Mesendoderm (in vitro differentiated cells): ENCODE results near the gene TSKU.

ENCODE experiments used
- DNase-seq: peaks from one replicate; pipeline ENCODE4 v3.0.0; 2013
- H2AK5ac ChIP-seq: 2 replicates; pipeline ENCODE4 v1.6.1; 2013; ENCODE audit warnings: low read length, inconsistent platforms
- H2BK120ac ChIP-seq: 2 replicates; pipeline ENCODE4 v1.6.1; 2013; ENCODE audit warnings: low read depth, mild to moderate bottlenecking, low read length, moderate library complexity, mixed read lengths
- H2BK15ac ChIP-seq: replicated peaks from 2 replicates; pipeline ENCODE4 v1.6.1; 2013; ENCODE audit warnings: low read depth, mild to moderate bottlenecking, moderate library complexity
- H2BK5ac ChIP-seq: 2 replicates; pipeline ENCODE4 v1.6.1; 2013; ENCODE audit warnings: low read length, inconsistent platforms
- H3K18ac ChIP-seq: 2 replicates; pipeline ENCODE4 v1.6.1; 2013; ENCODE audit warnings: mild to moderate bottlenecking, low read length, mixed read lengths
- H3K23ac ChIP-seq: one replicate; pipeline ENCODE4 v1.6.1; 2013; ENCODE audit warnings: low read length
- H3K27ac ChIP-seq: 2 replicates; pipeline ENCODE4 v1.5.1; 2013; ENCODE audit warnings: low read depth, mild to moderate bottlenecking, inconsistent platforms, low read length, moderate library complexity
- H3K27me3 ChIP-seq: 2 replicates; pipeline ENCODE4 v1.6.1; 2013; ENCODE audit warnings: low read length, control low read depth, mild to moderate bottlenecking, inconsistent platforms; ENCODE audit not compliant: insufficient read depth, poor library complexity
- H3K36me3 ChIP-seq: 2 replicates; pipeline ENCODE4 v1.6.1; 2013; ENCODE audit warnings: low read length, inconsistent platforms; ENCODE audit not compliant: control insufficient read depth, insufficient read depth
- H3K4ac ChIP-seq: one replicate; pipeline ENCODE4 v1.6.1; 2013; ENCODE audit warnings: low read depth, mild to moderate bottlenecking, low read length, moderate library complexity
- H3K4me1 ChIP-seq: 2 replicates; pipeline ENCODE4 v1.6.1; 2013; ENCODE audit warnings: low read depth, low read length, inconsistent platforms; ENCODE audit not compliant: control insufficient read depth
- H3K4me2 ChIP-seq: 2 replicates; pipeline ENCODE4 v1.6.1; 2013; ENCODE audit warnings: low read length
- H3K4me3 ChIP-seq: 2 replicates; pipeline ENCODE4 v1.5.1; 2013; ENCODE audit warnings: mild to moderate bottlenecking, low read length
- H3K56ac ChIP-seq: one replicate; pipeline ENCODE4 v1.6.1; 2013; ENCODE audit warnings: low read length
- H3K79me1 ChIP-seq: 2 replicates; pipeline ENCODE4 v1.6.1; 2013; ENCODE audit warnings: low read length, inconsistent platforms
- H3K79me2 ChIP-seq: 2 replicates; pipeline ENCODE4 v1.6.1; 2013; ENCODE audit warnings: mild to moderate bottlenecking, low read length; ENCODE audit not compliant: control insufficient read depth, insufficient read depth
- H3K9ac ChIP-seq: 2 replicates; pipeline ENCODE4 v1.6.1; 2013; ENCODE audit warnings: low read length, inconsistent platforms
- H4K5ac ChIP-seq: one replicate; pipeline ENCODE4 v1.6.1; 2013; ENCODE audit warnings: low read length
- H4K8ac ChIP-seq: one replicate; pipeline ENCODE4 v1.6.1; 2013; ENCODE audit warnings: low read depth, mild to moderate bottlenecking, control low read depth, low read length, moderate library complexity
- WGBS: extraction: QIAGEN DNeasy Blood & Tissue Kit; methylation state at CpG from one replicate; pipeline ENCODE4 v1.1.7; 2013; ENCODE audit warnings: low lambda C conversion rate, missing lambda C conversion rate; ENCODE audit not compliant: insufficient coverage; ENCODE audit errors: extremely low coverage; 5-methylcytosine and 5-hydroxymethylcytosine counted together

The TSKU gene

GRCh38 chr11:76762356-76762752 is 20.8 kb upstream of the TSKU start:
- Histone ChIP-seq H3K27me3 (no peaks in the 10 kb centered on the region), H3K4me3 (no peak overlapping the region), H3K4ac (no peak overlapping the region), H2BK15ac (no peak overlapping the region), H3K9ac (no peak overlapping the region), H3K18ac (no peak overlapping the region), H2BK5ac (no peak overlapping the region), H4K5ac (no peak overlapping the region), H3K79me2 (no peaks in the 10 kb centered on the region), H3K27ac (no peak overlapping the region), H3K79me1 (no peaks in the 10 kb centered on the region), H3K4me1 (peaks cover 16% of the 10 kb centered on the region), H2BK120ac (no peak overlapping the region), H4K8ac (no peak overlapping the region), H3K36me3 (no peaks in the 10 kb centered on the region), H3K56ac (no peak overlapping the region), H2AK5ac (no peak overlapping the region), H3K4me2 (no peak overlapping the region), H3K23ac (no peak overlapping the region)
- WGBS = no CpG with 5 or more reads among the region's 5 CpGs
- DNase-seq = no peak

GRCh38 chr11:76762867-76763572 is 20.1 kb upstream of the TSKU start:
- Histone ChIP-seq H3K27me3 (no peaks in the 10 kb centered on the region), H3K36me3 (no peaks in the 10 kb centered on the region), H2AK5ac (no peak overlapping the region), H2BK15ac (no peak overlapping the region), H3K4ac (no peak overlapping the region), H4K5ac (no peak overlapping the region), H2BK120ac (no peak overlapping the region), H2BK5ac (no peak overlapping the region), H3K79me2 (no peaks in the 10 kb centered on the region), H3K4me3 (no peak overlapping the region), H3K18ac (no peak overlapping the region), H3K4me1 (peaks cover 23% of the 10 kb centered on the region), H3K56ac (no peak overlapping the region), H3K4me2 (no peak overlapping the region), H3K9ac (no peak overlapping the region), H3K79me1 (no peaks in the 10 kb centered on the region), H3K23ac (no peak overlapping the region), H4K8ac (no peak overlapping the region), H3K27ac (no peak overlapping the region)
- DNase-seq = no peak
- no CpG with 5 or more reads among the region's 5 CpGs for WGBS

GRCh38 chr11:76763573-76764346 is 19.4 kb upstream of the TSKU start:
- DNase-seq = no peak
- Histone ChIP-seq H3K4me1 (peaks cover 24% of the 10 kb centered on the region), H3K9ac (no peak overlapping the region), H2BK5ac (peak overlapping the region; percentile 6), H2BK120ac (no peak overlapping the region), H3K27ac (no peak overlapping the region), H3K79me1 (no peaks in the 10 kb centered on the region), H3K4ac (peak overlapping the region; percentile 56), H2AK5ac (no peak overlapping the region), H4K5ac (no peak overlapping the region), H3K56ac (no peak overlapping the region), H3K36me3 (no peaks in the 10 kb centered on the region), H3K18ac (peak overlapping the region; percentile 42), H3K23ac (no peak overlapping the region), H2BK15ac (no peak overlapping the region), H3K4me2 (no peak overlapping the region), H4K8ac (no peak overlapping the region), H3K79me2 (no peaks in the 10 kb centered on the region), H3K27me3 (no peaks in the 10 kb centered on the region), H3K4me3 (no peak overlapping the region)
- no CpG with 5 or more reads among the region's 5 CpGs for WGBS

- Histone ChIP-seq H3K4ac (peak overlapping the region; percentile 65), H3K4me1 (peaks cover 32% of the 10 kb centered on the region), H3K23ac (no peak overlapping the region), H3K27me3 (no peaks in the 10 kb centered on the region), H3K79me1 (no peaks in the 10 kb centered on the region), H3K4me3 (no peak overlapping the region), H2BK5ac (no peak overlapping the region), H4K5ac (no peak overlapping the region), H3K9ac (no peak overlapping the region), H3K56ac (peak overlapping the region; percentile 42), H3K18ac (no peak overlapping the region), H3K79me2 (no peaks in the 10 kb centered on the region), H3K36me3 (no peaks in the 10 kb centered on the region), H2BK120ac (no peak overlapping the region), H3K4me2 (no peak overlapping the region), H2BK15ac (no peak overlapping the region), H3K27ac (no peak overlapping the region), H2AK5ac (peak overlapping the region; percentile 68), H4K8ac (no peak overlapping the region)
- DNase-seq = no peak
- 100% methylated on average over 2 of the region's 10 CpGs for WGBS
Measured at GRCh38 chr11:76764941-76765665, 18.1 kb upstream of the TSKU start.

GRCh38 chr11:76765863-76766350 is 17.2 kb upstream of the TSKU start:
- no peak overlapping the region for H2AK5ac ChIP-seq
- DNase-seq = no peak
- H3K79me2 ChIP-seq = no peaks in the 10 kb centered on the region
- H2BK5ac ChIP-seq = no peak overlapping the region
- H3K18ac ChIP-seq = peak overlapping the region; percentile 7
- no peak overlapping the region for H3K27ac ChIP-seq
- H4K5ac ChIP-seq = no peak overlapping the region
- H2BK120ac ChIP-seq = peak overlapping the region; percentile 62
- H3K27me3 ChIP-seq = no peaks in the 10 kb centered on the region
- H4K8ac ChIP-seq = no peak overlapping the region
- H3K4ac ChIP-seq = peak overlapping the region; percentile 46
- no peak overlapping the region for H2BK15ac ChIP-seq
- WGBS = no CpG with 5 or more reads among the region's 5 CpGs
- H3K4me1 ChIP-seq = peaks cover 38% of the 10 kb centered on the region
- H3K36me3 ChIP-seq = no peaks in the 10 kb centered on the region
- H3K4me2 ChIP-seq = no peak overlapping the region
- no peak overlapping the region for H3K4me3 ChIP-seq
- H3K79me1 ChIP-seq = no peaks in the 10 kb centered on the region
- peak overlapping the region; percentile 12 for H3K56ac ChIP-seq
- H3K23ac ChIP-seq = no peak overlapping the region
- H3K9ac ChIP-seq = no peak overlapping the region
